H1 (cell line): ENCODE measurements around the gene ANKS1A. TPM values are rescaled to one million over a fixed set of nuclear protein-coding genes. Genes with fewer than 3 reads are reported as not detected.
A peak's percentile ranks its signal among the peaks of the same experiment; 100 is the strongest.

Source experiments
- CTCF ChIA-PET: fragments of 300-600 bp; sonication (Branson Sonifier 250); formaldehyde crosslinking; loops from one replicate; lab custom pipeline; 2021; ENCODE audit not compliant: partially characterized antibody; lab: Charles Lee
- POLR2A ChIA-PET: fragments of 300-600 bp; sonication (Branson Sonifier 250); formaldehyde crosslinking; loops from one replicate; lab custom pipeline; 2021; ENCODE audit warnings: inconsistent platforms; ENCODE audit not compliant: partially characterized antibody; lab: Charles Lee
- DNase-seq, 2 experiments: peaks; one replicate each; pipeline versions ENCODE4 v3.0.0 to v3.0.0-alpha.2; 2010 to 2022; ENCODE audit warnings: low spot score in 2 of 2, low read depth in 1 of 2, mixed read lengths in 1 of 2
- FAIRE-seq: peaks from 2 replicates; lab custom pipeline; 2011; peaks lifted over from hg19 to GRCh38; lab: Jason Lieb, UNC
- H2AFZ ChIP-seq: 2 replicates; pipeline ENCODE4 v1.8.1; 2012; ENCODE audit warnings: low read length, inconsistent platforms
- H2AK5ac ChIP-seq: 2 replicates; pipeline ENCODE4 v1.6.1; 2013; ENCODE audit warnings: low read depth, low read length
- H2BK120ac ChIP-seq: replicated peaks from 2 replicates; pipeline ENCODE3; 2013; ENCODE audit warnings: low read depth, low read length, inconsistent platforms
- H2BK12ac ChIP-seq: 2 replicates; pipeline ENCODE4 v1.6.1; 2013; ENCODE audit warnings: low read depth, low read length
- H2BK15ac ChIP-seq: 2 replicates; pipeline ENCODE4 v1.6.1; 2013; ENCODE audit warnings: low read length
- H2BK20ac ChIP-seq: 2 replicates; pipeline ENCODE4 v1.6.1; 2013; ENCODE audit warnings: low read length
- H2BK5ac ChIP-seq: 2 replicates; pipeline ENCODE4 v1.6.1; 2013; ENCODE audit warnings: low read depth, low read length
- H3K14ac ChIP-seq: 2 replicates; pipeline ENCODE4 v1.6.1; 2013; ENCODE audit warnings: inconsistent platforms; ENCODE audit not compliant: insufficient read length
- H3K18ac ChIP-seq: 2 replicates; pipeline ENCODE4 v1.6.1; 2013; ENCODE audit warnings: low read length; ENCODE audit errors: extremely low read depth
- H3K23ac ChIP-seq: 2 replicates; pipeline ENCODE4 v1.6.1; 2013; ENCODE audit warnings: inconsistent platforms; ENCODE audit not compliant: insufficient read length
- H3K23me2 ChIP-seq: 2 replicates; pipeline ENCODE4 v1.6.1; 2013; ENCODE audit warnings: low read depth, low read length
- H3K27ac ChIP-seq: 2 replicates; pipeline ENCODE4 v1.6.1; 2011; ENCODE audit warnings: low read depth, low read length, inconsistent platforms
- H3K27me3 ChIP-seq, 4 experiments: replicated peaks in 1 of 4; 1 replicate in 1 of 4; 2 replicates in 3 of 4; pipeline versions ENCODE4 v1.6.1 to v1.8.1; 2011 to 2013; ENCODE audit warnings: low read length in 3 of 4, mild to moderate bottlenecking in 3 of 4, inconsistent platforms in 2 of 4, mixed read lengths in 2 of 4, moderate library complexity in 1 of 4; ENCODE audit not compliant: control insufficient read depth in 3 of 4, insufficient read depth in 3 of 4; ENCODE audit errors: extremely low read depth in 1 of 4
- H3K36me3 ChIP-seq, 4 experiments: 2 replicates each; pipeline versions ENCODE4 v1.6.1 to v1.8.1; 2011 to 2013; ENCODE audit warnings: mild to moderate bottlenecking in 4 of 4, low read length in 3 of 4, moderate library complexity in 2 of 4, control low read depth in 1 of 4, inconsistent platforms in 1 of 4; ENCODE audit not compliant: insufficient read depth in 4 of 4, control insufficient read depth in 2 of 4
- H3K4ac ChIP-seq: replicated peaks from 2 replicates; pipeline ENCODE3; 2013; ENCODE audit warnings: low read length, low read depth, mixed read lengths, inconsistent platforms; ENCODE audit not compliant: insufficient read length
- H3K4me1 ChIP-seq, 4 experiments: replicated peaks in 1 of 4; 1 replicate in 1 of 4; 2 replicates in 3 of 4; pipeline versions ENCODE4 v1.6.1 to v1.8.1; 2011 to 2013; ENCODE audit warnings: low read length in 3 of 4, inconsistent platforms in 2 of 4, mixed read lengths in 1 of 4; ENCODE audit not compliant: insufficient read depth in 4 of 4, control insufficient read depth in 3 of 4
- H3K4me2 ChIP-seq, 2 experiments: 2 replicates each; pipeline versions ENCODE4 v1.6.1 to v1.8.1; 2011 to 2013; ENCODE audit warnings: low read depth in 2 of 2, low read length in 2 of 2, control low read depth in 1 of 2, inconsistent platforms in 1 of 2, mild to moderate bottlenecking in 1 of 2; ENCODE audit not compliant: insufficient read depth in 1 of 2
- H3K4me3 ChIP-seq, 4 experiments: fragments of 200-600, 300-600 bp in 1 of 4; sonication (generic), shearing (Covaris generic), sonication (Bioruptor Twin) in 1 of 4; 2 replicates each; pipeline versions ENCODE4 v1.5.1 to v1.8.1; 2011 to 2016; ENCODE audit warnings: low read length in 4 of 4, low read depth in 3 of 4, control low read depth in 2 of 4, inconsistent platforms in 2 of 4, mild to moderate bottlenecking in 2 of 4, mixed read lengths in 1 of 4, moderate library complexity in 1 of 4; ENCODE audit not compliant: insufficient read depth in 2 of 4; ENCODE audit errors: extremely low read depth in 1 of 4
- H3K56ac ChIP-seq: replicated peaks from 2 replicates; pipeline ENCODE3; 2013; ENCODE audit warnings: low read depth, mild to moderate bottlenecking, mixed read lengths, low read length, inconsistent platforms; ENCODE audit not compliant: insufficient read length
- H3K79me1 ChIP-seq: 2 replicates; pipeline ENCODE4 v1.6.1; 2013; ENCODE audit warnings: low read depth, low read length, control low read depth
- H3K79me2 ChIP-seq, 2 experiments: 2 replicates each; pipeline versions ENCODE4 v1.6.1 to v1.8.1; 2012 to 2013; ENCODE audit warnings: low read length in 2 of 2, mild to moderate bottlenecking in 2 of 2, inconsistent platforms in 1 of 2; ENCODE audit not compliant: insufficient read depth in 2 of 2, control insufficient read depth in 1 of 2
- H3K9ac ChIP-seq, 4 experiments: replicated peaks in 1 of 4; 1 replicate in 1 of 4; 2 replicates in 3 of 4; pipeline versions ENCODE4 v1.6.1 to v1.8.1; 2011 to 2013; ENCODE audit warnings: low read depth in 3 of 4, low read length in 3 of 4, control low read depth in 2 of 4, mild to moderate bottlenecking in 2 of 4, moderate library complexity in 2 of 4, inconsistent platforms in 1 of 4; ENCODE audit errors: extremely low read depth in 1 of 4
- H3K9me3 ChIP-seq, 2 experiments: 2 replicates each; pipeline versions ENCODE4 v1.6.1 to v1.8.1; 2012 to 2013; ENCODE audit warnings: mild to moderate bottlenecking in 2 of 2, moderate library complexity in 2 of 2, control low read depth in 1 of 2, inconsistent platforms in 1 of 2, low read depth in 1 of 2, low read length in 1 of 2, mixed read lengths in 1 of 2; ENCODE audit not compliant: insufficient read depth in 2 of 2
- H4K20me1 ChIP-seq, 2 experiments: replicated peaks in 1 of 2; 2 replicates each; pipeline versions ENCODE3 to v1.8.1; 2011 to 2013; ENCODE audit warnings: inconsistent platforms in 2 of 2, low read length in 2 of 2, mild to moderate bottlenecking in 1 of 2; ENCODE audit not compliant: insufficient read depth in 2 of 2, control insufficient read depth in 1 of 2
- H4K5ac ChIP-seq: 2 replicates; pipeline ENCODE4 v1.6.1; 2013; ENCODE audit warnings: low read length, low read depth, mixed read lengths, inconsistent platforms; ENCODE audit not compliant: insufficient read length
- H4K8ac ChIP-seq: 2 replicates; pipeline ENCODE4 v1.8.0; 2013; ENCODE audit warnings: mild to moderate bottlenecking, moderate library complexity, low read length, inconsistent platforms; ENCODE audit not compliant: insufficient read depth; ENCODE audit errors: extremely low read depth
- H4K91ac ChIP-seq: replicated peaks from 2 replicates; pipeline ENCODE3; 2013; ENCODE audit warnings: low read length, mixed read lengths, inconsistent platforms; ENCODE audit not compliant: insufficient read length
- BACH1 ChIP-seq: IDR thresholded peaks from 2 replicates; pipeline ENCODE4 v1.6.1; 2012; ENCODE audit warnings: low read length, improper control_type of control experiment
- CHD1 ChIP-seq: IDR thresholded peaks from 2 replicates; pipeline ENCODE4 v1.6.1; 2012; ENCODE audit warnings: low read depth, low read length, improper control_type of control experiment
- HDAC2 ChIP-seq, 2 experiments: fragments of 300-600 bp in 1 of 2; sonication (generic) in 1 of 2; IDR thresholded peaks; 2 replicates each; pipeline ENCODE4 v1.6.1; 2011 to 2012; ENCODE audit warnings: low read depth in 2 of 2, low read length in 2 of 2, mild to moderate bottlenecking in 2 of 2, moderate library complexity in 2 of 2, borderline replicate concordance in 1 of 2, inconsistent platforms in 1 of 2
- JUND ChIP-seq: IDR thresholded peaks from 2 replicates; pipeline ENCODE4 v1.6.1; 2011; ENCODE audit warnings: mild to moderate bottlenecking, improper control_type of control experiment, low read length
- KDM4A ChIP-seq: IDR thresholded peaks from one replicate; pipeline ENCODE4 v1.7.1; 2012; ENCODE audit warnings: low read depth, mild to moderate bottlenecking, moderate library complexity, low read length, inconsistent platforms; ENCODE audit not compliant: severe bottlenecking
- NANOG ChIP-seq: IDR thresholded peaks from 2 replicates; pipeline ENCODE4 v1.6.1; 2011; ENCODE audit warnings: low read length, low read depth, mild to moderate bottlenecking, inconsistent platforms; ENCODE audit not compliant: insufficient read depth, poor library complexity, severe bottlenecking
- NRF1 ChIP-seq: IDR thresholded peaks from 2 replicates; pipeline ENCODE4 v1.6.1; 2011; ENCODE audit warnings: mild to moderate bottlenecking, low read depth, low read length, improper control_type of control experiment
- POU5F1 ChIP-seq: IDR thresholded peaks from 2 replicates; pipeline ENCODE4 v1.6.1; 2011; ENCODE audit warnings: low read depth, mild to moderate bottlenecking, low read length, moderate library complexity
- RXRA ChIP-seq: IDR thresholded peaks from 2 replicates; pipeline ENCODE4 v1.6.1; 2011; ENCODE audit warnings: low read depth, mild to moderate bottlenecking, low read length, moderate library complexity; ENCODE audit not compliant: insufficient read depth
- SIRT6 ChIP-seq: IDR thresholded peaks from one replicate; pipeline ENCODE4 v1.7.1; 2012; ENCODE audit warnings: low read length, inconsistent platforms
- SP4 ChIP-seq: IDR thresholded peaks from 2 replicates; pipeline ENCODE4 v1.6.1; 2012; ENCODE audit warnings: low read length, inconsistent platforms
- TAF7 ChIP-seq: optimal IDR thresholded peaks from 2 replicates; pipeline ENCODE3; 2011; ENCODE audit warnings: low read depth, mild to moderate bottlenecking, inconsistent platforms, low read length, moderate library complexity, borderline replicate concordance
- TBP ChIP-seq: IDR thresholded peaks from 2 replicates; pipeline ENCODE4 v1.6.1; 2011; ENCODE audit warnings: low read depth, low read length, improper control_type of control experiment
- TEAD4 ChIP-seq: IDR thresholded peaks from 2 replicates; pipeline ENCODE4 v1.6.1; 2012; ENCODE audit warnings: low read depth, low read length, inconsistent platforms, mixed read lengths
- ZNF274 ChIP-seq: IDR thresholded peaks from 2 replicates; pipeline ENCODE4 v1.7.0; 2012; ENCODE audit warnings: low read length, borderline replicate concordance; ENCODE audit errors: extremely low read depth
- WGBS, 2 experiments: shearing (Covaris generic) in 1 of 2; methylation state at CpG; one replicate each; pipeline versions ENCODE4 v1.1.6 to v1.1.7; 2013 to 2015; ENCODE audit warnings: low lambda C conversion rate in 2 of 2, mixed read lengths in 2 of 2, inconsistent platforms in 1 of 2, low coverage in 1 of 2, missing lambda C conversion rate in 1 of 2; ENCODE audit not compliant: insufficient replicate concordance in 2 of 2, insufficient coverage in 1 of 2, insufficient read length in 1 of 2; ENCODE audit errors: extremely low coverage in 1 of 2, missing lambda C conversion rate in 1 of 2; 5-methylcytosine and 5-hydroxymethylcytosine counted together
- polyA plus RNA-seq, 7 experiments: library from polyadenylated mRNA; depleted of rRNA in 3 of 7; stranded (reverse) in 5 of 7; unstranded in 2 of 7; fragments of >200 nt in 5 of 7; fragments of 200-250 nt in 2 of 7; gene quantifications; 1 replicate in 5 of 7; 2 replicates in 1 of 7; 4 replicates in 1 of 7; pipeline versions ENCODE4 v1.2.1 to v1.2.3, GENCODE V29; 2011 to 2013; ENCODE audit warnings: missing spikeins in 2 of 7, mixed read lengths in 2 of 7
- total RNA-seq: library from RNA; stranded (reverse); fragmentation: NEBNext Ultra II Directional; extraction: Animal tissue kit (Norgen Biotek cat#: 25700); gene quantifications from 2 replicates; pipeline ENCODE4 v1.2.1, GENCODE V29; 2021

Gene ANKS1A
- total and polyA plus RNA-seq, 2 of the 8 experiments (the other 6 are each of a cell fraction or from before 2014, with no cell fraction given): 9.8 to 30.9 TPM

DNA sequence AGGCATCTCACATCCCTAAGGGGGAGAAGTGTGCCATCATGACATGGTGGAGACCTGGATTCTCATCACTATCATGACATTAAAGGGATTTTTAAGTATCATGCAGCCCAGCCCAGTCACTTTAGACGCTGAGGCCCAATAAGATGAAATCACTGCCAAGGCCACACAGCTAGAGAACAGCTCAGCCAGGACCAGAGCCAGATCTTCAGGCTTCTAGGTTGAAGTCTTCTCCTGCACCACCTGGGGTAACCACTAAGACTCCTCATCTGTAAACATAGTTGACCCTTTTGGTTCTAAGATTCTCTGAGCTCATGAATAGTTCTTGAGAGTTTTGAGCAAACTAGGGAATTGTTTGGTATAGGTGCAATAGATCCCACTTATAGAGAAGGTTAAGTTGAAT lies 126.9 kb downstream of the ANKS1A start:
- ChIA-PET CTCF (interaction anchor here (0.5 to 1.6 kb wide), 9 partner anchors 8 to 132 kb away, joined by 3 to 7 read pairs (median 3); no protein-coding TSS in a partner anchor), POLR2A (interaction anchor here (0.9 kb wide), 1 partner anchor 30 kb away, joined by 3 read pairs; no protein-coding TSS in a partner anchor)
- H2BK120ac ChIP-seq: no peak overlapping the region
- H2BK5ac ChIP-seq: 0 out of 2 replicates have a peak overlapping the region, but pooled peaks have one; percentile 26
- no peak overlapping the region for H3K4ac ChIP-seq
- H2AK5ac ChIP-seq: no peak overlapping the region
- no peak overlapping the region for H3K18ac ChIP-seq
- 0% methylated on average over 1 of the region's 1 CpG; no CpG with 5 or more reads in 1 of the 2 experiments for WGBS, 2 experiments
- H3K23ac ChIP-seq: no peak overlapping the region
- H2BK20ac ChIP-seq: no peak overlapping the region
- H3K79me2 ChIP-seq: no peaks in the 10 kb centered on the region
- no peak overlapping the region for H3K27ac ChIP-seq
- H4K8ac ChIP-seq: no peak overlapping the region
- H3K27me3 ChIP-seq: no peaks in the 10 kb centered on the region
- H3K23me2 ChIP-seq: no peaks in the 10 kb centered on the region
- H2BK12ac ChIP-seq: no peak overlapping the region
- H4K91ac ChIP-seq: no peak overlapping the region
- H3K36me3 ChIP-seq: peaks cover 0 to 10% (median 6%) of the 10 kb centered on the region in 4 experiments; a peak in 4 of 8 replicates
- no peak overlapping the region for H3K4me2 ChIP-seq
- no peaks in the 10 kb centered on the region for H4K20me1 ChIP-seq
- H3K4me3 ChIP-seq: no peak overlapping the region
- no peak overlapping the region for H3K14ac ChIP-seq
- no peak for DNase-seq
- H3K9me3 ChIP-seq: no peaks in the 10 kb centered on the region
- H3K4me1 ChIP-seq: peaks cover 0 to 10% (median 2%) of the 10 kb centered on the region in 4 experiments; a peak in 4 of 7 replicates
- H4K5ac ChIP-seq: no peak overlapping the region
- no peak overlapping the region for H3K56ac ChIP-seq
- H3K9ac ChIP-seq: no peak overlapping the region; a peak in 1 of 7 replicates
- FAIRE-seq: no peak
- no peaks in the 10 kb centered on the region; the same call in 1 of the 2 replicates for H3K79me1 ChIP-seq
- no peak overlapping the region for H2BK15ac ChIP-seq
- H2AFZ ChIP-seq: no peak overlapping the region
- TF ChIP-seq SIRT6 (no peak), TAF7 (no peak), RXRA (no peak), BACH1 (no peak), CHD1 (no peak), HDAC2 (IDR thresholded peaks at IDR 0.05; ENCODE audit: borderline replicate concordance in 1 of 2, low read depth in 2 of 2, low read length in 2 of 2) (no peak), KDM4A (no peak), ZNF274 (no peak), SP4 (no peak), JUND (no peak), TEAD4 (no peak), POU5F1 (no peak), NANOG (no peak), NRF1 (no peak), TBP (no peak)
